Measurements from ENCODE around the gene ADGRB3.

DNA sequence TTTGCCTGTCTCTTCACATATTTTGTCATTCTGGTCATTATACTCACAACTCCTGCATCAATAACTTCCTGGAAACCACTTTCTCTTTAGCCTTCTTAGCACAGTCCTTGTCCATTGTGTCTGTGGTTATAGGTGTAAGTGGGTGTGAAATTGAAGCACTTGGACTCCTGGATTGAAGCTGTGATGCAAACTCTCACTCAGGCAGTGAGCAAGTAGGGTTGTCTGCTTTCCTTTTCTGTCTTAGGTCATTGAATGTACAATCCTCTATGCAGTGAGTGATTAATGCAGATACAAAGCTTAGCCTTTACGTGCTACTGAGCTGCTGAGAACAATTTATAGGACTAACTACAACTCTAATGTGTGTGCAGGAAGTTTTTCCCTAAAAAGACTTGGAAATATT, 54.8 kb downstream of the ADGRB3 start:
- TF ChIP-seq, protein P1, sequence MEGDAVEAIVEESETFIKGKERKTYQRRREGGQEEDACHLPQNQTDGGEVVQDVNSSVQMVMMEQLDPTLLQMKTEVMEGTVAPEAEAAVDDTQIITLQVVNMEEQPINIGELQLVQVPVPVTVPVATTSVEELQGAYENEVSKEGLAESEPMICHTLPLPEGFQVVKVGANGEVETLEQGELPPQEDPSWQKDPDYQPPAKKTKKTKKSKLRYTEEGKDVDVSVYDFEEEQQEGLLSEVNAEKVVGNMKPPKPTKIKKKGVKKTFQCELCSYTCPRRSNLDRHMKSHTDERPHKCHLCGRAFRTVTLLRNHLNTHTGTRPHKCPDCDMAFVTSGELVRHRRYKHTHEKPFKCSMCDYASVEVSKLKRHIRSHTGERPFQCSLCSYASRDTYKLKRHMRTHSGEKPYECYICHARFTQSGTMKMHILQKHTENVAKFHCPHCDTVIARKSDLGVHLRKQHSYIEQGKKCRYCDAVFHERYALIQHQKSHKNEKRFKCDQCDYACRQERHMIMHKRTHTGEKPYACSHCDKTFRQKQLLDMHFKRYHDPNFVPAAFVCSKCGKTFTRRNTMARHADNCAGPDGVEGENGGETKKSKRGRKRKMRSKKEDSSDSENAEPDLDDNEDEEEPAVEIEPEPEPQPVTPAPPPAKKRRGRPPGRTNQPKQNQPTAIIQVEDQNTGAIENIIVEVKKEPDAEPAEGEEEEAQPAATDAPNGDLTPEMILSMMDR (IDR thresholded peaks at IDR 0.05), result no peak
- no peak for TF ChIP-seq EZH2 (IDR thresholded peaks at IDR 0.05; ENCODE audit: borderline replicate concordance, insufficient read depth, low read depth, low read length, poor library complexity, severe bottlenecking)
